Erythroblast (primary cell): ENCODE data around the gene RYR2.

Experiments
- DNase-seq, 2 experiments: peaks; one replicate each; lab custom pipeline; 2025; lab: John Stamatoyannopoulos, UW
- GATA1 ChIP-seq: IDR thresholded peaks from 2 replicates; pipeline ENCODE4 v1.6.1; 2011; ENCODE audit warnings: low read depth, mild to moderate bottlenecking, control low read depth, low read length, moderate library complexity
- POLR2A ChIP-seq: IDR thresholded peaks from 2 replicates; pipeline ENCODE4 v1.6.1; 2011; ENCODE audit warnings: mild to moderate bottlenecking, low read length

The RYR2 gene

GRCh38 chr1:237528545-237528944 lies 486.6 kb downstream of the RYR2 start:
- no peak for DNase-seq
- TF ChIP-seq GATA1 (no peak), POLR2A (no peak)

GRCh38 chr1:237539055-237539454 lies 497.1 kb downstream of the RYR2 start:
- no peak for TF ChIP-seq GATA1
- no peak for TF ChIP-seq POLR2A
- DNase-seq, result no peak

GRCh38 chr1:237542525-237543418 lies 500.8 kb downstream of the RYR2 start:
- TF ChIP-seq POLR2A (no peak), GATA1 (no peak)
- DNase-seq, result no peak

GRCh38 chr1:237553078-237553477 lies 511.1 kb downstream of the RYR2 start:
- no peak for TF ChIP-seq GATA1
- TF ChIP-seq POLR2A, result no peak
- DNase-seq, result no peak

- no peak for DNase-seq
- TF ChIP-seq GATA1 (no peak), POLR2A (no peak)
Observed at GRCh38 chr1:237556911-237557310, 514.9 kb downstream of the RYR2 start.

- TF ChIP-seq POLR2A (no peak), GATA1 (no peak)
- peak; percentile 44 to 67 for DNase-seq
Observed at GRCh38 chr1:237562242-237562823, 520.3 kb downstream of the RYR2 start.

- no peak for DNase-seq
- TF ChIP-seq GATA1 (no peak), POLR2A (no peak)
Observed at GRCh38 chr1:237565236-237565635, 523.3 kb downstream of the RYR2 start.

- no peak for DNase-seq
- TF ChIP-seq GATA1 (no peak), POLR2A (no peak)
Observed at GRCh38 chr1:237566581-237566980, 524.6 kb downstream of the RYR2 start.

- TF ChIP-seq POLR2A, result no peak
- no peak for TF ChIP-seq GATA1
- DNase-seq, result no peak
Observed at GRCh38 chr1:237568955-237569354, 527.0 kb downstream of the RYR2 start.

- no peak for TF ChIP-seq GATA1
- TF ChIP-seq POLR2A, result no peak
- peak in 1 of 2 experiments; percentile 1 for DNase-seq
Observed at GRCh38 chr1:237570530-237570929, 528.5 kb downstream of the RYR2 start.

GRCh38 chr1:237574536-237574935 lies 532.6 kb downstream of the RYR2 start:
- DNase-seq, result no peak

GRCh38 chr1:237578540-237578939 lies 536.6 kb downstream of the RYR2 start:
- TF ChIP-seq POLR2A, result no peak
- no peak for TF ChIP-seq GATA1
- no peak for DNase-seq

More at GRCh38 chr1:237574536-237574935, 532.6 kb downstream of the RYR2 start:
- TF ChIP-seq GATA1, result no peak
- TF ChIP-seq POLR2A, result no peak

GRCh38 chr1:237580726-237581125 lies 538.7 kb downstream of the RYR2 start:
- no peak for TF ChIP-seq GATA1
- TF ChIP-seq POLR2A, result no peak

GRCh38 chr1:237583270-237583669 lies 541.3 kb downstream of the RYR2 start:
- DNase-seq, result no peak
- no peak for TF ChIP-seq POLR2A
- TF ChIP-seq GATA1, result no peak

More at GRCh38 chr1:237580726-237581125, 538.7 kb downstream of the RYR2 start:
- DNase-seq, result no peak

- no peak for TF ChIP-seq POLR2A
- TF ChIP-seq GATA1, result no peak
- no peak for DNase-seq
Observed at GRCh38 chr1:237583756-237584155, 541.8 kb downstream of the RYR2 start.
